WTC11 (cell line): ENCODE measurements around the gene SOX6. TPM values are rescaled to one million over a fixed set of nuclear protein-coding genes. Genes with fewer than 3 reads are reported as not detected.

ENCODE experiments used
- ATAC-seq: fragments of 200-7000 bp; cut with Tn5 transposase; 2 replicates; pipeline ENCODE4 v1.10.0; 2021; ENCODE audit warnings: mild to moderate bottlenecking, moderate library complexity
- CTCF ChIA-PET: fragments of 300-600 bp; sonication (Branson Sonifier 250); formaldehyde crosslinking; loops from one replicate; lab custom pipeline; 2021; ENCODE audit warnings: antibody characterized with exemption; lab: Charles Lee
- POLR2A ChIA-PET: fragments of 350-600 bp; sonication (Branson Sonifier 250); formaldehyde crosslinking; loops from one replicate; lab custom pipeline; 2021; ENCODE audit warnings: antibody characterized with exemption; lab: Charles Lee
- DNase-seq: peaks from one replicate; pipeline ENCODE4 v3.0.0; 2021; ENCODE audit warnings: low spot score
- H3K27ac Mint-ChIP-seq: 2 replicates; pipeline ENCODE4 v1.8.0; 2021; ENCODE audit warnings: mixed read lengths
- H3K27me3 Mint-ChIP-seq: 2 replicates; pipeline ENCODE4 v1.8.0; 2021; ENCODE audit warnings: low read depth, mild to moderate bottlenecking, moderate library complexity, mixed read lengths
- H3K36me3 Mint-ChIP-seq: 2 replicates; pipeline ENCODE4 v1.8.0; 2021; ENCODE audit warnings: mixed read lengths
- H3K4me1 Mint-ChIP-seq: 2 replicates; pipeline ENCODE4 v1.8.0; 2022; ENCODE audit warnings: mixed read lengths
- H3K4me3 Mint-ChIP-seq: 2 replicates; pipeline ENCODE4 v1.8.0; 2021; ENCODE audit warnings: mild to moderate bottlenecking, moderate library complexity, mixed read lengths
- H3K9me3 Mint-ChIP-seq: 2 replicates; pipeline ENCODE4 v1.8.0; 2021; ENCODE audit warnings: mixed read lengths
- ATF1 ChIP-seq: sonication (generic); formaldehyde crosslinking; IDR thresholded peaks from 2 replicates; pipeline ENCODE4 v1.8.1; 2023; ENCODE audit warnings: mild to moderate bottlenecking, moderate library complexity, missing genetic modification reagents
- CDX4 ChIP-seq: fragments of 250-450 bp; sonication (Bioruptor Pico); IDR thresholded peaks from 2 replicates; pipeline ENCODE4 v1.9.0; 2021; ENCODE audit warnings: moderate library complexity, mild to moderate bottlenecking, inconsistent platforms, borderline replicate concordance
- CREB1 ChIP-seq: sonication (generic); formaldehyde crosslinking; IDR thresholded peaks from 2 replicates; pipeline ENCODE4 v1.8.0; 2023; ENCODE audit warnings: mild to moderate bottlenecking, missing genetic modification reagents
- E2F5 ChIP-seq: sonication (generic); formaldehyde crosslinking; IDR thresholded peaks from 2 replicates; pipeline ENCODE4 v1.8.1; 2022; ENCODE audit warnings: mild to moderate bottlenecking, moderate library complexity, missing genetic modification reagents
- ESRRA ChIP-seq: sonication (generic); formaldehyde crosslinking; IDR thresholded peaks from 2 replicates; pipeline ENCODE4 v1.8.1; 2022; ENCODE audit warnings: mild to moderate bottlenecking, missing genetic modification reagents, borderline replicate concordance
- ETV6 ChIP-seq: sonication (generic); formaldehyde crosslinking; IDR thresholded peaks from 2 replicates; pipeline ENCODE4 v1.8.1; 2022; ENCODE audit warnings: mild to moderate bottlenecking, missing genetic modification reagents
- GRHL2 ChIP-seq: fragments of 250-450 bp; sonication (Bioruptor Pico); IDR thresholded peaks from 2 replicates; pipeline ENCODE4 v1.8.0; 2022; ENCODE audit warnings: mild to moderate bottlenecking, moderate library complexity; ENCODE audit not compliant: insufficient replicate concordance, severe bottlenecking
- GTF2I ChIP-seq: fragments of 250-450 bp; sonication (Bioruptor Pico); conservative IDR thresholded peaks from 2 replicates; pipeline ENCODE4 v1.4.0; 2021; ENCODE audit warnings: mild to moderate bottlenecking
- NFYB ChIP-seq: sonication (generic); formaldehyde crosslinking; conservative IDR thresholded peaks from 2 replicates; pipeline ENCODE4 v1.8.0; 2022; ENCODE audit warnings: low read depth, missing genetic modification reagents
- PREB ChIP-seq: sonication (generic); formaldehyde crosslinking; IDR thresholded peaks from 2 replicates; pipeline ENCODE4 v1.8.1; 2022; ENCODE audit warnings: mild to moderate bottlenecking, missing genetic modification reagents, moderate library complexity, borderline replicate concordance
- PRRX2 ChIP-seq: fragments of 250-450 bp; sonication (Bioruptor Pico); IDR thresholded peaks from 2 replicates; pipeline ENCODE4 v1.8.0; 2021; ENCODE audit warnings: mild to moderate bottlenecking
- SMAD3 ChIP-seq: sonication (generic); formaldehyde crosslinking; IDR thresholded peaks from 2 replicates; pipeline ENCODE4 v1.8.0; 2022; ENCODE audit warnings: missing genetic modification reagents, mild to moderate bottlenecking, borderline replicate concordance
- TEAD4 ChIP-seq: sonication (generic); formaldehyde crosslinking; IDR thresholded peaks from 2 replicates; pipeline ENCODE4 v1.8.0; 2022; ENCODE audit warnings: mild to moderate bottlenecking, missing genetic modification reagents
- TP53 ChIP-seq: sonication (generic); formaldehyde crosslinking; IDR thresholded peaks from 2 replicates; pipeline ENCODE4 v1.8.1; 2023; ENCODE audit warnings: mild to moderate bottlenecking, missing genetic modification reagents
- ZBTB21 ChIP-seq: sonication (generic); formaldehyde crosslinking; IDR thresholded peaks from 2 replicates; pipeline ENCODE4 v1.8.1; 2023; ENCODE audit warnings: mild to moderate bottlenecking, missing genetic modification reagents, borderline replicate concordance
- ZNF138 ChIP-seq: sonication (generic); formaldehyde crosslinking; conservative IDR thresholded peaks from 2 replicates; pipeline ENCODE4 v1.8.1; 2022; ENCODE audit warnings: mild to moderate bottlenecking, moderate library complexity, missing genetic modification reagents
- ZNF219 ChIP-seq: sonication (generic); formaldehyde crosslinking; IDR thresholded peaks from 2 replicates; pipeline ENCODE4 v1.8.0; 2023; ENCODE audit warnings: missing genetic modification reagents, mild to moderate bottlenecking, borderline replicate concordance
- total RNA-seq: library from RNA; stranded (reverse); gene quantifications from 3 replicates; pipeline ENCODE4 v1.2.3, GENCODE V29; 2021
- TF ChIP-seq, protein P1 (sequence below): fragments of 250-450 bp; sonication (Bioruptor Pico); conservative IDR thresholded peaks from 2 replicates; pipeline ENCODE4 v1.9.0; 2021; ENCODE audit warnings: mild to moderate bottlenecking
- TF ChIP-seq, protein P2 (sequence below): sonication (generic); formaldehyde crosslinking; IDR thresholded peaks from 2 replicates; pipeline ENCODE4 v1.8.0; 2023; ENCODE audit warnings: mild to moderate bottlenecking, missing genetic modification reagents

SOX6 gene
- total RNA-seq, 1 experiment from 2014 or later, result 0.13 TPM

DNA sequence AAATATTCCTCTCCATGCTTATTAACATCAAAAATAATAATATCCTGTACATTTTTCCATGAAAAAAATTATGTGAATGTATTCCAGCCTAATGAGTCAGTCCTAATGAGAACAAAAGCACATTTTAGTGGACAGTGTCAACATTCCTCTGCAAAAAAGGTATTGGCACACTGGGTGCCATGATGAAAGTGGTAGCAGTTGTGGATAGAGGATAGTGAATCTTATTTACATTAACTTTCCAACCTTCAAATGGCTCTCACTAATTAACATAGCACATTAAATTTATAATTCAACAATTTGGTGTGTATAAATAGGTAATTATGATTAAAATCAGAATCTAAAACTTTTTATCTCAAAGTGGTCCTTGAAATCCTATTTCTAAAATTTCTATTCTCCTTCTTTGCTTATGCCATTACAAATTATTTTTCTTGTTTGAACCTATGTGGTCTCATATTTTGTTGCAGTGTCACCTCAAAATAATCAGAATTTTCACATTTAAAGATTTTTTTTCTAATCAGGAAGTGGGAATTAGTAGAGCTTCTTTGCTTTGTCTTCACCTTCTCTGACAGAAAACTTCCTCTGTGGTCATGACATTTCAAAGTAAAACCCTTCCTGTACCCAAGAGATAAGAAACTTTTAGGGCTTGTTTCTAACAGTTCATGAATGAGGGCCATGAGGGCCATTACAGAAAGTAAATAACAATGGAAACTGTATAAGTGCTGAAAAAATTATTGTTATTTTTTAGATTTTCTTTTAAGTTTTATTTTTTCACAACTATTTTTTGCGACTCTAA, 18.7 kb downstream of the SOX6 start:
- no peak for ATAC-seq
- H3K4me1 Mint-ChIP-seq, result no peaks in the 10 kb centered on the region
- no peak for DNase-seq
- POLR2A ChIA-PET, result no interaction called here
- no peaks in the 10 kb centered on the region for H3K9me3 Mint-ChIP-seq
- TF ChIP-seq CDX4 (CRISPR knock-in tag) (no peak), NFYB (CRISPR knock-in tag) (no peak), E2F5 (CRISPR knock-in tag) (no peak), ESRRA (CRISPR knock-in tag) (no peak), PREB (no peak), GRHL2 (CRISPR knock-in tag) (no peak), SMAD3 (CRISPR knock-in tag) (no peak), ZNF219 (no peak)
- TF ChIP-seq, protein P1, sequence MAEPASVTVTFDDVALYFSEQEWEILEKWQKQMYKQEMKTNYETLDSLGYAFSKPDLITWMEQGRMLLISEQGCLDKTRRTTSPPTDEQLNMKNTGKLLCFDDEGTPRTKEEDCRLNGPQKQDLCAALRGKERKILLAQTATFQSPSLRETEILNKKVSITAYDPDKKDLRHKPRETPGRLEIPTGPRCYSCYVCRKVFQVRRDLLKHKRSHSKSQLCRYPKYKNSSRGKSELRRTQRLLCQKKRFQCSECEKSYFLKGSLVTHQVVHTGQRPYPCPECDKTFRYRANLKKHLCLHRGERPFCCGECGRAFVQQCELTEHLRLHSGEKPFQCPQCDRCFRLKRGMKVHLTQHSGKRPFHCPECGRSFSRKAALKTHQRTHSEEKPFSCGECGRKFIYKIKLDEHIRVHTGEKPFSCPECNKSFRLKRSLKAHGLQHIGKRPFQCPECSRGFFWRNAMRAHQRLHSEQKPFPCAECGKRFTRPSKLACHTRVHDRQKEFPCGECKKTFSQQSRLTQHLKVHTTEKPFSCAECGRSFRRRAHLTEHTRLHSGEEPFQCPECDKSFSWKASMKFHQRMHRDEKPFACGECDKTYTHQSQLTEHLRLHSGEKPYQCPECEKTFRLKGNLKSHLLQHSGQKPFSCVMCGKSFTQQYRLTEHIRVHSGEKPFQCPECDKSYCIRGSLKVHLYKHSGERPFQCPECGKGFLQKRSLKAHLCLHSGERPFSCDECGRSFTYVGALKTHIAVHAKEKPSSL (CRISPR knock-in tag), result no peak
- TF ChIP-seq, protein P2, sequence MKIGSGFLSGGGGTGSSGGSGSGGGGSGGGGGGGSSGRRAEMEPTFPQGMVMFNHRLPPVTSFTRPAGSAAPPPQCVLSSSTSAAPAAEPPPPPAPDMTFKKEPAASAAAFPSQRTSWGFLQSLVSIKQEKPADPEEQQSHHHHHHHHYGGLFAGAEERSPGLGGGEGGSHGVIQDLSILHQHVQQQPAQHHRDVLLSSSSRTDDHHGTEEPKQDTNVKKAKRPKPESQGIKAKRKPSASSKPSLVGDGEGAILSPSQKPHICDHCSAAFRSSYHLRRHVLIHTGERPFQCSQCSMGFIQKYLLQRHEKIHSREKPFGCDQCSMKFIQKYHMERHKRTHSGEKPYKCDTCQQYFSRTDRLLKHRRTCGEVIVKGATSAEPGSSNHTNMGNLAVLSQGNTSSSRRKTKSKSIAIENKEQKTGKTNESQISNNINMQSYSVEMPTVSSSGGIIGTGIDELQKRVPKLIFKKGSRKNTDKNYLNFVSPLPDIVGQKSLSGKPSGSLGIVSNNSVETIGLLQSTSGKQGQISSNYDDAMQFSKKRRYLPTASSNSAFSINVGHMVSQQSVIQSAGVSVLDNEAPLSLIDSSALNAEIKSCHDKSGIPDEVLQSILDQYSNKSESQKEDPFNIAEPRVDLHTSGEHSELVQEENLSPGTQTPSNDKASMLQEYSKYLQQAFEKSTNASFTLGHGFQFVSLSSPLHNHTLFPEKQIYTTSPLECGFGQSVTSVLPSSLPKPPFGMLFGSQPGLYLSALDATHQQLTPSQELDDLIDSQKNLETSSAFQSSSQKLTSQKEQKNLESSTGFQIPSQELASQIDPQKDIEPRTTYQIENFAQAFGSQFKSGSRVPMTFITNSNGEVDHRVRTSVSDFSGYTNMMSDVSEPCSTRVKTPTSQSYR (CRISPR knock-in tag), result no peak
- no peaks in the 10 kb centered on the region for H3K36me3 Mint-ChIP-seq
- CTCF ChIA-PET, result no interaction called here
- no peak overlapping the region for H3K27ac Mint-ChIP-seq
- H3K27me3 Mint-ChIP-seq, result no peaks in the 10 kb centered on the region
- H3K4me3 Mint-ChIP-seq, result no peak overlapping the region

- TF ChIP-seq PRRX2 (CRISPR knock-in tag), result no peak
- no peak for TF ChIP-seq ZBTB21 (CRISPR knock-in tag)
- Mint-ChIP-seq H3K4me3 (no peak overlapping the region), H3K36me3 (no peaks in the 10 kb centered on the region), H3K27ac (no peak overlapping the region), H3K27me3 (no peaks in the 10 kb centered on the region), H3K9me3 (no peaks in the 10 kb centered on the region), H3K4me1 (no peaks in the 10 kb centered on the region)
- ChIA-PET POLR2A (no interaction called here), CTCF (no interaction called here)
- no peak for DNase-seq
- no peak for ATAC-seq
These were observed 19.6 kb downstream of the SOX6 start for GRCh38 chr11:16336721-16337120.

GRCh38 chr11:16336204-16336603, 20.1 kb downstream of the SOX6 start:
- no peaks in the 10 kb centered on the region for H3K4me1 Mint-ChIP-seq
- no peaks in the 10 kb centered on the region for H3K9me3 Mint-ChIP-seq
- TF ChIP-seq ETV6 (CRISPR knock-in tag), result no peak
- no peak for TF ChIP-seq TEAD4 (CRISPR knock-in tag)
- TF ChIP-seq CREB1 (CRISPR knock-in tag), result no peak
- no peak for TF ChIP-seq ATF1 (CRISPR knock-in tag)
- no peak for TF ChIP-seq TP53
- TF ChIP-seq ZNF138, result no peak
- TF ChIP-seq GTF2I (CRISPR knock-in tag), result no peak
- CTCF ChIA-PET, result no interaction called here
- no peaks in the 10 kb centered on the region for H3K36me3 Mint-ChIP-seq
- DNase-seq, result no peak
- no peak overlapping the region for H3K27ac Mint-ChIP-seq
- POLR2A ChIA-PET, result no interaction called here
- ATAC-seq, result no peak
- no peak overlapping the region for H3K4me3 Mint-ChIP-seq
- H3K27me3 Mint-ChIP-seq, result no peaks in the 10 kb centered on the region
